ENCODE results near the gene G6PC1.

DNA sequence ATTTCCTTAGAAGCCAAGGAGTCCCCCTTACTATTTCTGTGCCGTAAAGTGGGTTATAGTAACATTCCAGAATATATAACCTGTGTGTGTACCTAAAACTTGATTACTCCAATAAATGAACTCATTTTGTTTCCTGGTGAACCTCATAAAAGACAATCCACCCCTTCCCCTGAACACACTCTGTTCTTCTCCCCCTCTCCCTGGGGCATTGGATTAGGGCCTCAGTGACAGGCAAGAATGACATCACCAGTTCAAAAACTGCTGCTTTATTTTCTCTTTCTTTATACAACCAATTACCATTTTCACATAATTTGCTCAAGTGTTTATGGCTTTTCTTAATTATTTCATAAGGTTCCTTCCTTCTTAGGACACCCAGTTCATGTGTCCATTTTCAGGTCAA, 46.2 kb downstream of the G6PC1 start:
- TF ChIP-seq CTCF (IDR thresholded peaks at IDR 0.05; ENCODE audit: insufficient read depth, low read length, poor library complexity, severe bottlenecking) (no peak), EZH2phosphoT487 (conservative IDR thresholded peaks at IDR 0.05; ENCODE audit: low read length) (no peak)
